ENCODE data around the gene MAFG. TPM values are rescaled to one million over a fixed set of nuclear protein-coding genes. Genes with fewer than 3 reads are reported as not detected.
A peak's percentile ranks its signal among the peaks of the same experiment; 100 is the strongest.

The MAFG gene
- total and polyA plus RNA-seq, 2 of the 13 experiments (the other 11 are each of a cell fraction or from before 2014, with no cell fraction given), result 14.5 to 20.0 TPM

DNA sequence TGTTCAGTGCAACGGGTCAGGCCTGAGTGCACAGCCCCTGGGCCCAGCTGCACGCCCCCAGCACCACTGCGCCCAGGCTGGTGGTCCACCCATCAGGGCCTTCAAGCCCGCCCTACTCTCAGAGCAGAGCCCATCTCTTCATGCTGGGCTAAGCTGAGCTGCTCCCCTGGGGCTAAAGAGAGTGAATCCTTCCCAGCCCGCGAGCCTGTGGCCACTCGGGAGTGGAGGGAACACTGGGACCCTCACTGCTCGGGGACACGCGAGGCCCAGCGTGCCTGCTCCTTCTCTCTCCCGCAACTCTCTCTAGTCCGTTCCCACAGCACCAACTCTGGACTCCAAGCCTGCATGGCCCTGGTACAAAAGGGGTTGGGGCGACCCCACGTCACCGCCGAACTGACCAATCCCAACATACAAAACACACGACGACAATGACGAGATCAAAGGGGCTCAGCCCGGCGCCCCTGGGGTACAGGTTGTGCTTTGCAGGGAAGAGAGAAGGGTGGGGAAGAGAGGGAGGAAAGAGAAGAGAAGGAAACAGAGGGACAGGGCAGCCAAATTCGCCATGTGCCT is 5.5 kb downstream of the MAFG start (continued):
- TF ChIP-seq, protein P1, sequence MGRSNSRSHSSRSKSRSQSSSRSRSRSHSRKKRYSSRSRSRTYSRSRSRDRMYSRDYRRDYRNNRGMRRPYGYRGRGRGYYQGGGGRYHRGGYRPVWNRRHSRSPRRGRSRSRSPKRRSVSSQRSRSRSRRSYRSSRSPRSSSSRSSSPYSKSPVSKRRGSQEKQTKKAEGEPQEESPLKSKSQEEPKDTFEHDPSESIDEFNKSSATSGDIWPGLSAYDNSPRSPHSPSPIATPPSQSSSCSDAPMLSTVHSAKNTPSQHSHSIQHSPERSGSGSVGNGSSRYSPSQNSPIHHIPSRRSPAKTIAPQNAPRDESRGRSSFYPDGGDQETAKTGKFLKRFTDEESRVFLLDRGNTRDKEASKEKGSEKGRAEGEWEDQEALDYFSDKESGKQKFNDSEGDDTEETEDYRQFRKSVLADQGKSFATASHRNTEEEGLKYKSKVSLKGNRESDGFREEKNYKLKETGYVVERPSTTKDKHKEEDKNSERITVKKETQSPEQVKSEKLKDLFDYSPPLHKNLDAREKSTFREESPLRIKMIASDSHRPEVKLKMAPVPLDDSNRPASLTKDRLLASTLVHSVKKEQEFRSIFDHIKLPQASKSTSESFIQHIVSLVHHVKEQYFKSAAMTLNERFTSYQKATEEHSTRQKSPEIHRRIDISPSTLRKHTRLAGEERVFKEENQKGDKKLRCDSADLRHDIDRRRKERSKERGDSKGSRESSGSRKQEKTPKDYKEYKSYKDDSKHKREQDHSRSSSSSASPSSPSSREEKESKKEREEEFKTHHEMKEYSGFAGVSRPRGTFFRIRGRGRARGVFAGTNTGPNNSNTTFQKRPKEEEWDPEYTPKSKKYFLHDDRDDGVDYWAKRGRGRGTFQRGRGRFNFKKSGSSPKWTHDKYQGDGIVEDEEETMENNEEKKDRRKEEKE (IDR thresholded peaks at IDR 0.05), result no peak
- TF ChIP-seq ZNF768 (CRISPR knock-in tag; IDR thresholded peaks at IDR 0.05), result no peak
- TF ChIP-seq, protein P2, sequence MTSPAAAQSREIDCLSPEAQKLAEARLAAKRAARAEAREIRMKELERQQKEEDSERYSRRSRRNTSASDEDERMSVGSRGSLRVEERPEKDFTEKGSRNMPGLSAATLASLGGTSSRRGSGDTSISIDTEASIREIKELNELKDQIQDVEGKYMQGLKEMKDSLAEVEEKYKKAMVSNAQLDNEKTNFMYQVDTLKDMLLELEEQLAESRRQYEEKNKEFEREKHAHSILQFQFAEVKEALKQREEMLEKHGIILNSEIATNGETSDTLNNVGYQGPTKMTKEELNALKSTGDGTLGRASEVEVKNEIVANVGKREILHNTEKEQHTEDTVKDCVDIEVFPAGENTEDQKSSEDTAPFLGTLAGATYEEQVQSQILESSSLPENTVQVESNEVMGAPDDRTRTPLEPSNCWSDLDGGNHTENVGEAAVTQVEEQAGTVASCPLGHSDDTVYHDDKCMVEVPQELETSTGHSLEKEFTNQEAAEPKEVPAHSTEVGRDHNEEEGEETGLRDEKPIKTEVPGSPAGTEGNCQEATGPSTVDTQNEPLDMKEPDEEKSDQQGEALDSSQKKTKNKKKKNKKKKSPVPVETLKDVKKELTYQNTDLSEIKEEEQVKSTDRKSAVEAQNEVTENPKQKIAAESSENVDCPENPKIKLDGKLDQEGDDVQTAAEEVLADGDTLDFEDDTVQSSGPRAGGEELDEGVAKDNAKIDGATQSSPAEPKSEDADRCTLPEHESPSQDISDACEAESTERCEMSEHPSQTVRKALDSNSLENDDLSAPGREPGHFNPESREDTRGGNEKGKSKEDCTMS (CRISPR knock-in tag; conservative IDR thresholded peaks at IDR 0.05), result no peak
- TF ChIP-seq, protein P3, sequence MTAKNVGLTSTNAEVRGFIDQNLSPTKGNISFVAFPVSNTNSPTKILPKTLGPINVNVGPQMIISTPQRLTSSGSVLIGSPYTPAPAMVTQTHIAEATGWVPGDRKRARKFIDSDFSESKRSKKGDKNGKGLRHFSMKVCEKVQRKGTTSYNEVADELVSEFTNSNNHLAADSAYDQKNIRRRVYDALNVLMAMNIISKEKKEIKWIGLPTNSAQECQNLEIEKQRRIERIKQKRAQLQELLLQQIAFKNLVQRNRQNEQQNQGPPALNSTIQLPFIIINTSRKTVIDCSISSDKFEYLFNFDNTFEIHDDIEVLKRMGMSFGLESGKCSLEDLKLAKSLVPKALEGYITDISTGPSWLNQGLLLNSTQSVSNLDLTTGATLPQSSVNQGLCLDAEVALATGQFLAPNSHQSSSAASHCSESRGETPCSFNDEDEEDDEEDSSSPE (CRISPR knock-in tag; IDR thresholded peaks at IDR 0.05), result no peak
- no peak for TF ChIP-seq RELA (CRISPR knock-in tag; IDR thresholded peaks at IDR 0.05)
- no peak for TF ChIP-seq NR1H2 (CRISPR knock-in tag; IDR thresholded peaks at IDR 0.05; ENCODE audit: borderline replicate concordance, low read depth)
- TF ChIP-seq HMG20A (CRISPR knock-in tag; IDR thresholded peaks at IDR 0.05; ENCODE audit: borderline replicate concordance), result no peak
- TF ChIP-seq MXI1 (IDR thresholded peaks at IDR 0.05; ENCODE audit: borderline replicate concordance, low read depth, low read length), result no peak
- no peak for TF ChIP-seq IRF2 (CRISPR knock-in tag; IDR thresholded peaks at IDR 0.05)
- TF ChIP-seq BRD4 (CRISPR knock-in tag; IDR thresholded peaks at IDR 0.05), result 0 out of 2 replicates have a peak, but pooled peaks have one; percentile 26
- TF ChIP-seq HNRNPL (IDR thresholded peaks at IDR 0.05; ENCODE audit: low read depth, low read length), result 0 out of 2 replicates have a peak, but pooled peaks have one; percentile 1
- no peak for TF ChIP-seq ZNF557 (CRISPR knock-in tag; IDR thresholded peaks at IDR 0.05)

Measured in HepG2 (cell line).